Neural cell (in vitro differentiated cells): ENCODE measurements around the gene KCTD16.

ENCODE experiments used
- CTCF ChIP-seq: fragments of 450-650 bp; IDR thresholded peaks from 2 replicates; pipeline ENCODE4 v1.5.1; 2014; ENCODE audit warnings: antibody characterized with exemption, mild to moderate bottlenecking, moderate library complexity; ENCODE audit not compliant: poor library complexity, severe bottlenecking
- EP300 ChIP-seq: fragments of 450-650 bp; conservative IDR thresholded peaks from 2 replicates; pipeline ENCODE4 v1.6.1; 2014; ENCODE audit warnings: antibody characterized with exemption, mild to moderate bottlenecking, moderate library complexity; ENCODE audit not compliant: poor library complexity, severe bottlenecking
- EZH2 ChIP-seq: fragments of 200-600, 300-800 bp; shearing (Covaris generic), sonication (generic); IDR thresholded peaks from 2 replicates; pipeline ENCODE4 v1.6.1; 2014; ENCODE audit warnings: antibody characterized with exemption, low read length, borderline replicate concordance, mild to moderate bottlenecking; ENCODE audit not compliant: insufficient read depth, poor library complexity, severe bottlenecking
- MXI1 ChIP-seq: fragments of 450-650 bp; conservative IDR thresholded peaks from 2 replicates; pipeline ENCODE4 v1.6.1; 2014; ENCODE audit warnings: antibody characterized with exemption, mild to moderate bottlenecking; ENCODE audit not compliant: poor library complexity, severe bottlenecking
- POLR2AphosphoS5 ChIP-seq: IDR thresholded peaks from 2 replicates; pipeline ENCODE4 v1.6.1; 2012
- REST ChIP-seq: IDR thresholded peaks from 2 replicates; pipeline ENCODE4 v1.6.1; 2012; ENCODE audit warnings: borderline replicate concordance

- no peak for TF ChIP-seq MXI1
- TF ChIP-seq CTCF = no peak
- no peak for TF ChIP-seq EZH2
- TF ChIP-seq REST = no peak
- no peak for TF ChIP-seq EP300
- TF ChIP-seq POLR2AphosphoS5 = no peak
Measured at GRCh38 chr5:144462577-144462976, 291.9 kb downstream of the KCTD16 start.
